ENCODE results near the gene MLC1. TPM values are rescaled to one million over a fixed set of nuclear protein-coding genes. Genes with fewer than 3 reads are reported as not detected.

Gene MLC1
- total RNA-seq, 1 donor from 2014 or later, result 0.32 TPM

DNA sequence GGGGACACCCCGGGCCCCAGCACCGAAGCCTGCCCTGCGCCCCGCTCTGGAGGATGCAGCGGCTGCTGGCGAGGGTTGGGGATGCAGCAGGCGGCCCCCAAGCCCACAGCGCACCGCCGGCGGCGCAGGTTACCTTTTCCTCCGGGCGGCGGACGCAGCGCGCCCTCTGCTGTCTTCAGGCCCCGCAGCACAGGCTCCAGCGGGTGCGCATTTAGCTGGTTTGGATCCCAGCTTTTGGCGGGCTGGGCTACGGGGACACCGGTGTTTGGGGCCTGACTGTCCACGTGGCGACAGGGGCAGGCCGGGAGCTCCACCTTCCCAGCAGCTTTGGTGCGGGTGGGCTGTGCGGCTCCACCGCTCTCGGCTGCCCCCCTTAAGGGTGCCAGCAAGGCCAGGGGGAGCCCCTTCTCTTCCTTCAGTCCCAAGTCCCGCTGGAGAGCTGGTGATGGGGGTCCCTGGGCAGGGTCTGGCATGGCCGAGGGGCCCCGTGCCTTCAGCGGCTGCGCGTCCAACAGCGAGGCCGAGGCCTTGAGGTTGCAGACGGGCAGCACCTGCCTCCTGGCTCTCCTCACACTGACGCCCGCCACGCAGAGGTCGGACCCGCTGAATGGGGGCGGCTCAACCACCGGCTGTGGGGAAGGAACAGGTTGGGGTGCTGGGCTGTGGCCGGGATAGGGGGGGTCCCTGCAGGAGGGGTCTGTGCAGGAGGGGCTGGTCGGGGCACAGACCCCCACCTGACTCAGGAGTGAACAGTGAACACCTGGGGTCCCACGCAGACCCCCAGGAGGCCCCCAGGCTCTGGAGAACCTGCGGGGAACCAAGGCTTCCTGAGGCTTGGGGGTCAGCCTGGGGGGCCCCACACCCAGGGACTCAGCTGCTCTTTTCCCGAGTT, 54.7 kb downstream of the MLC1 start:
- H3K4me1 ChIP-seq, result peaks cover 0 to 2% of the 10 kb centered on the region in 2 donors
- H3K4me3 ChIP-seq, result no peak overlapping the region
- H3K27ac ChIP-seq, result no peak overlapping the region
- H3K27me3 ChIP-seq, result no peaks in the 10 kb centered on the region
- TF ChIP-seq CTCF (IDR thresholded peaks at IDR 0.05), result peak; percentile 84 to 95 (median 93)
- H3K9me3 ChIP-seq, result no peaks in the 10 kb centered on the region
- H3K36me3 ChIP-seq, result no peaks in the 10 kb centered on the region
- intact Hi-C loops (cut with DNase I), result loop anchor here (1.0 kb wide), 1 partner anchor 101 kb away; no protein-coding TSS in a partner anchor
- peak in 1 of 2 donors; percentile 79 for DNase-seq (ENCODE audit: low spot score in 2 of 2)

GRCh38 chr22:50027639-50028537, 57.3 kb downstream of the MLC1 start:
- no peaks in the 10 kb centered on the region for H3K27me3 ChIP-seq
- peaks cover 0 to 2% of the 10 kb centered on the region in 2 donors for H3K4me1 ChIP-seq
- H3K9me3 ChIP-seq, result no peaks in the 10 kb centered on the region
- intact Hi-C loops (cut with DNase I), result loop anchor here (10.0 kb wide), 1 partner anchor 253 kb away; no protein-coding TSS in a partner anchor
- H3K27ac ChIP-seq, result no peak overlapping the region
- no peak for DNase-seq (ENCODE audit: low spot score in 2 of 2)
- TF ChIP-seq CTCF (IDR thresholded peaks at IDR 0.05), result no peak
- no peaks in the 10 kb centered on the region for H3K36me3 ChIP-seq
- no peak overlapping the region for H3K4me3 ChIP-seq

GRCh38 chr22:50025993-50026392, 59.2 kb downstream of the MLC1 start:
- no peaks in the 10 kb centered on the region for H3K27me3 ChIP-seq
- TF ChIP-seq CTCF (IDR thresholded peaks at IDR 0.05), result no peak
- intact Hi-C loops (cut with DNase I), result loop anchor here (10.0 kb wide), 1 partner anchor 251 kb away; no protein-coding TSS in a partner anchor

GRCh38 chr22:50022171-50022819, 62.9 kb downstream of the MLC1 start:
- no peaks in the 10 kb centered on the region for H3K27me3 ChIP-seq
- intact Hi-C loops (cut with DNase I), result loop anchor here (10.0 kb wide), 1 partner anchor 247 kb away; no protein-coding TSS in a partner anchor
- TF ChIP-seq CTCF (IDR thresholded peaks at IDR 0.05), result no peak
- no peaks in the 10 kb centered on the region for H3K36me3 ChIP-seq
- H3K4me1 ChIP-seq, result no peaks in the 10 kb centered on the region
- no peak overlapping the region for H3K27ac ChIP-seq
- H3K9me3 ChIP-seq, result no peaks in the 10 kb centered on the region
- no peak overlapping the region for H3K4me3 ChIP-seq
- DNase-seq (ENCODE audit: low spot score in 2 of 2), result no peak

More at GRCh38 chr22:50025993-50026392, 59.2 kb downstream of the MLC1 start:
- Histone ChIP-seq H3K9me3 (no peaks in the 10 kb centered on the region), H3K27ac (no peak overlapping the region), H3K36me3 (no peaks in the 10 kb centered on the region), H3K4me1 (peaks cover 0 to 2% of the 10 kb centered on the region in 2 donors), H3K4me3 (no peak overlapping the region)
- no peak for DNase-seq (ENCODE audit: low spot score in 2 of 2)

- intact Hi-C loops (cut with DNase I), result loop anchor here (10.0 kb wide), 1 partner anchor 246 kb away; no protein-coding TSS in a partner anchor
- no peaks in the 10 kb centered on the region for H3K4me1 ChIP-seq
- H3K27me3 ChIP-seq, result no peaks in the 10 kb centered on the region
- DNase-seq (ENCODE audit: low spot score in 2 of 2), result no peak
- no peak overlapping the region for H3K27ac ChIP-seq
- no peaks in the 10 kb centered on the region for H3K9me3 ChIP-seq
- H3K4me3 ChIP-seq, result no peak overlapping the region
- no peak for TF ChIP-seq CTCF (IDR thresholded peaks at IDR 0.05)
- H3K36me3 ChIP-seq, result no peaks in the 10 kb centered on the region
These were observed 64.6 kb downstream of the MLC1 start for GRCh38 chr22:50020606-50021005.
